GM19025 (cell line): ENCODE measurements around the gene WDR7.

Experiments used
- ATAC-seq: cut with Tn5 transposase; IDR thresholded peaks from one replicate; pipeline ENCODE4 v1.9.1; 2021; ENCODE audit warnings: mild to moderate bottlenecking, low read depth, moderate library complexity; ENCODE audit not compliant: unreplicated experiment

WDR7 gene

GRCh38 chr18:56789889-56790180, 138.7 kb downstream of the WDR7 start:
- ATAC-seq: no peak

GRCh38 chr18:56795381-56795780, 144.2 kb downstream of the WDR7 start:
- no peak for ATAC-seq

GRCh38 chr18:56799756-56800155, 148.6 kb downstream of the WDR7 start:
- ATAC-seq: no peak

GRCh38 chr18:56803051-56803450, 151.9 kb downstream of the WDR7 start:
- ATAC-seq: no peak

GRCh38 chr18:56804395-56804794, 153.2 kb downstream of the WDR7 start:
- ATAC-seq: no peak

- ATAC-seq: no peak
These were observed 156.7 kb downstream of the WDR7 start for GRCh38 chr18:56807901-56808300.

GRCh38 chr18:56812674-56813073, 161.5 kb downstream of the WDR7 start:
- ATAC-seq: no peak

GRCh38 chr18:56815926-56816325, 164.8 kb downstream of the WDR7 start:
- no peak for ATAC-seq

GRCh38 chr18:56823986-56824565, 172.9 kb downstream of the WDR7 start:
- ATAC-seq: no peak

GRCh38 chr18:56825321-56825720, 174.2 kb downstream of the WDR7 start:
- no peak for ATAC-seq

GRCh38 chr18:56825878-56826277, 174.7 kb downstream of the WDR7 start:
- no peak for ATAC-seq

- no peak for ATAC-seq
These were observed 180.8 kb downstream of the WDR7 start for GRCh38 chr18:56831988-56832387.

GRCh38 chr18:56835331-56835730, 184.2 kb downstream of the WDR7 start:
- no peak for ATAC-seq

GRCh38 chr18:56836173-56836572, 185.0 kb downstream of the WDR7 start:
- ATAC-seq: no peak

GRCh38 chr18:56841836-56842235, 190.7 kb downstream of the WDR7 start:
- ATAC-seq: no peak

GRCh38 chr18:56843241-56843640, 192.1 kb downstream of the WDR7 start:
- no peak for ATAC-seq

- no peak for ATAC-seq
These were observed 193.4 kb downstream of the WDR7 start for GRCh38 chr18:56844556-56844955.

GRCh38 chr18:56851774-56852173, 200.6 kb downstream of the WDR7 start:
- peak; percentile 73 for ATAC-seq

GRCh38 chr18:56853961-56854360, 202.8 kb downstream of the WDR7 start:
- ATAC-seq: no peak

GRCh38 chr18:56861244-56861643, 210.1 kb downstream of the WDR7 start:
- ATAC-seq: no peak

GRCh38 chr18:56869189-56869777, 218.1 kb downstream of the WDR7 start:
- ATAC-seq: no peak

- no peak for ATAC-seq
These were observed 219.8 kb downstream of the WDR7 start for GRCh38 chr18:56870982-56871381.

- ATAC-seq: no peak
These were observed 221.0 kb downstream of the WDR7 start for GRCh38 chr18:56872140-56872539.
